ENCODE data around the gene FBXO24.

- no peak for TF ChIP-seq POLR2A (IDR thresholded peaks at IDR 0.05)
- TF ChIP-seq, protein P1, sequence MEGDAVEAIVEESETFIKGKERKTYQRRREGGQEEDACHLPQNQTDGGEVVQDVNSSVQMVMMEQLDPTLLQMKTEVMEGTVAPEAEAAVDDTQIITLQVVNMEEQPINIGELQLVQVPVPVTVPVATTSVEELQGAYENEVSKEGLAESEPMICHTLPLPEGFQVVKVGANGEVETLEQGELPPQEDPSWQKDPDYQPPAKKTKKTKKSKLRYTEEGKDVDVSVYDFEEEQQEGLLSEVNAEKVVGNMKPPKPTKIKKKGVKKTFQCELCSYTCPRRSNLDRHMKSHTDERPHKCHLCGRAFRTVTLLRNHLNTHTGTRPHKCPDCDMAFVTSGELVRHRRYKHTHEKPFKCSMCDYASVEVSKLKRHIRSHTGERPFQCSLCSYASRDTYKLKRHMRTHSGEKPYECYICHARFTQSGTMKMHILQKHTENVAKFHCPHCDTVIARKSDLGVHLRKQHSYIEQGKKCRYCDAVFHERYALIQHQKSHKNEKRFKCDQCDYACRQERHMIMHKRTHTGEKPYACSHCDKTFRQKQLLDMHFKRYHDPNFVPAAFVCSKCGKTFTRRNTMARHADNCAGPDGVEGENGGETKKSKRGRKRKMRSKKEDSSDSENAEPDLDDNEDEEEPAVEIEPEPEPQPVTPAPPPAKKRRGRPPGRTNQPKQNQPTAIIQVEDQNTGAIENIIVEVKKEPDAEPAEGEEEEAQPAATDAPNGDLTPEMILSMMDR (IDR thresholded peaks at IDR 0.05) = no peak
Observed at GRCh38 chr7:100555701-100556100, 30.4 kb upstream of the FBXO24 start.

Measured in stomach (tissue), 4 donors.